ENCODE results near the gene LCE1C. TPM values are rescaled to one million over a fixed set of nuclear protein-coding genes. Genes with fewer than 3 reads are reported as not detected.

The LCE1C gene
- total and polyA plus RNA-seq, 2 of the 8 experiments (the other 6 are each of a cell fraction or from before 2014, with no cell fraction given) = not detected

DNA sequence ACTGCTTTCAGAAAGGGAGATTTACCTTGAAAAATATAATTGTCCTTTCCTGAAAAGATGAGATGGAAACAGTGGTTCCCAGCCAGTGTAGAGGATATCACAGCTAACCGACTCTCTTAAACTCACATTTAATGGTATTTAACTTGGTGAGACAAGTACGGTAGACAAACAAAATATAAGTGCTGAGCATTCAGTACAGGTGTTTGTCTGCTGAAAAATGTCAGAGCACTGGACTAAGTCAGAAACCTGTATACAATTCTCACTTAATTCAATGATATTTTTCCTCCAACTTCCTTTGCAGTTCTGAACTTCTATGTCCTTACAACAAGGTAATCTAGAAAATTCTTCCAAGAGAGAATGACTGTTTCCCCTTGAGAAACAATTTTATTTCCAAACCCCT lies 5.2 kb upstream of the LCE1C start, which contains the start of gene LCE1B (continued):
- TF ChIP-seq, protein P1, sequence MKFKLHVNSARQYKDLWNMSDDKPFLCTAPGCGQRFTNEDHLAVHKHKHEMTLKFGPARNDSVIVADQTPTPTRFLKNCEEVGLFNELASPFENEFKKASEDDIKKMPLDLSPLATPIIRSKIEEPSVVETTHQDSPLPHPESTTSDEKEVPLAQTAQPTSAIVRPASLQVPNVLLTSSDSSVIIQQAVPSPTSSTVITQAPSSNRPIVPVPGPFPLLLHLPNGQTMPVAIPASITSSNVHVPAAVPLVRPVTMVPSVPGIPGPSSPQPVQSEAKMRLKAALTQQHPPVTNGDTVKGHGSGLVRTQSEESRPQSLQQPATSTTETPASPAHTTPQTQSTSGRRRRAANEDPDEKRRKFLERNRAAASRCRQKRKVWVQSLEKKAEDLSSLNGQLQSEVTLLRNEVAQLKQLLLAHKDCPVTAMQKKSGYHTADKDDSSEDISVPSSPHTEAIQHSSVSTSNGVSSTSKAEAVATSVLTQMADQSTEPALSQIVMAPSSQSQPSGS (IDR thresholded peaks at IDR 0.05; ENCODE audit: low read length) = no peak
